NCI-H146 (cell line): ENCODE data around the gene LCOR.
"Not testable (repeated sequence)": the region's sequence is repeated elsewhere in the genome, so short reads cannot be mapped to it uniquely, and the experiment has no call there.

Experiments used
- DNase-seq: peaks from one replicate; lab custom pipeline; 2025; lab: John Stamatoyannopoulos, UW

LCOR gene

GRCh38 chr10:96831867-96832720 lies at the start of gene LCOR:
TSS of gene LCOR (plus strand) at chr10:96832298. CDS start at chr10:96949058, 116,760 bp downstream.
- peak; percentile 86 for DNase-seq

GRCh38 chr10:96784253-96784652 lies 47.8 kb upstream of the LCOR start:
- DNase-seq: no peak

GRCh38 chr10:96789571-96790108 lies 42.5 kb upstream of the LCOR start:
- peak; percentile 58 for DNase-seq

- DNase-seq: no peak
These were observed 40.2 kb upstream of the LCOR start for GRCh38 chr10:96791902-96792301.

GRCh38 chr10:96794836-96795733 lies 37.0 kb upstream of the LCOR start:
- no peak for DNase-seq

GRCh38 chr10:96797485-96797884 lies 34.6 kb upstream of the LCOR start:
- DNase-seq: no peak

GRCh38 chr10:96803288-96803664 lies 28.8 kb upstream of the LCOR start:
- no peak for DNase-seq

- no peak for DNase-seq
These were observed 17.8 kb upstream of the LCOR start for GRCh38 chr10:96814264-96814663.

- DNase-seq: not testable (repeated sequence)
These were observed 13.1 kb upstream of the LCOR start for GRCh38 chr10:96818971-96819370.

- no peak for DNase-seq
These were observed 11.3 kb upstream of the LCOR start for GRCh38 chr10:96820765-96821164.

GRCh38 chr10:96826438-96826837 lies 5.7 kb upstream of the LCOR start:
- DNase-seq: no peak

- no peak for DNase-seq
These were observed 3.5 kb upstream of the LCOR start for GRCh38 chr10:96828609-96829008.

GRCh38 chr10:96829029-96829773 lies 2.9 kb upstream of the LCOR start:
- DNase-seq: no peak

- peak; percentile 76 for DNase-seq
These were observed 1.4 kb upstream of the LCOR start for GRCh38 chr10:96830511-96831199.

GRCh38 chr10:96831200-96831866 lies 765 bp upstream of the LCOR start:
- DNase-seq: no peak

- peak; percentile 80 for DNase-seq
These were observed 672 bp downstream of the LCOR start for GRCh38 chr10:96832721-96833219.

GRCh38 chr10:96833220-96834001 lies 1.3 kb downstream of the LCOR start:
- peak; percentile 53 for DNase-seq

- DNase-seq: no peak
These were observed 2.0 kb downstream of the LCOR start for GRCh38 chr10:96834120-96834519.

GRCh38 chr10:96835899-96836298 lies 3.8 kb downstream of the LCOR start:
- no peak for DNase-seq

GRCh38 chr10:96838529-96838928 lies 6.4 kb downstream of the LCOR start:
- DNase-seq: no peak
